ENCODE measurements around the gene ETV5.

- TF ChIP-seq SP1 (IDR thresholded peaks at IDR 0.05) (no peak), SUZ12 (IDR thresholded peaks at IDR 0.05) (no peak), FOXK2 (IDR thresholded peaks at IDR 0.05) (no peak), ARNT (IDR thresholded peaks at IDR 0.05) (no peak), L3MBTL2 (conservative IDR thresholded peaks at IDR 0.05) (no peak), FOXM1 (IDR thresholded peaks at IDR 0.05; ENCODE audit: borderline replicate concordance) (no peak), NFRKB (IDR thresholded peaks at IDR 0.05) (no peak), HDGF (IDR thresholded peaks at IDR 0.05; ENCODE audit: borderline replicate concordance) (no peak), ZNF384 (IDR thresholded peaks at IDR 0.05) (no peak), LEF1 (IDR thresholded peaks at IDR 0.05; ENCODE audit: borderline replicate concordance) (no peak), BHLHE40 (IDR thresholded peaks at IDR 0.05; ENCODE audit: borderline replicate concordance) (no peak), ELF4 (IDR thresholded peaks at IDR 0.05) (no peak), FOXA1 (IDR thresholded peaks at IDR 0.05) (no peak), CTBP1 (IDR thresholded peaks at IDR 0.05; ENCODE audit: borderline replicate concordance) (no peak)
Observed at GRCh38 chr3:186032321-186032720, 76.6 kb downstream of the ETV5 start.

Measured in HEK293T (cell line).